T-helper 17 cell (primary cell): ENCODE results near the gene TBX5. TPM values are rescaled to one million over a fixed set of nuclear protein-coding genes. Genes with fewer than 3 reads are reported as not detected.

Experiments
- ATAC-seq: fragments of 150-1000 bp; cut with Tn5 transposase; 2 replicates; pipeline ENCODE4 v1.10.0; 2021; ENCODE audit warnings: mild to moderate bottlenecking, moderate library complexity
- DNase-seq, 3 donors: peaks; one replicate each; pipeline versions ENCODE4 v3.0.0 to v3.0.0-alpha.2; 2020 to 2021
- H3K9me3 ChIP-seq: one replicate; pipeline ENCODE4 v1.7.0; 2013; ENCODE audit warnings: low read length, mild to moderate bottlenecking; ENCODE audit not compliant: control insufficient read depth, poor library complexity, severe bottlenecking
- H3K27ac Mint-ChIP-seq: one replicate; pipeline ENCODE4 v1.8.0; 2022; ENCODE audit warnings: mild to moderate bottlenecking, moderate library complexity, mixed read lengths
- H3K27me3 Mint-ChIP-seq: one replicate; pipeline ENCODE4 v1.8.0; 2022; ENCODE audit warnings: mixed read lengths
- H3K36me3 Mint-ChIP-seq: one replicate; pipeline ENCODE4 v1.8.0; 2022; ENCODE audit warnings: low read depth, mixed read lengths
- H3K4me1 Mint-ChIP-seq: one replicate; pipeline ENCODE4 v1.8.0; 2022; ENCODE audit warnings: mild to moderate bottlenecking, mixed read lengths
- H3K4me3 Mint-ChIP-seq: one replicate; pipeline ENCODE4 v1.8.0; 2022; ENCODE audit warnings: mild to moderate bottlenecking, moderate library complexity, mixed read lengths
- total RNA-seq, 4 donors: library from RNA in 2 of 4; stranded (reverse) in 2 of 4; gene quantifications; one replicate each; pipeline ENCODE4 v1.2.3 and lab custom pipeline; 2022 to 2026

TBX5 gene
- total RNA-seq, 2 donors from 2014 or later: not detected

DNA sequence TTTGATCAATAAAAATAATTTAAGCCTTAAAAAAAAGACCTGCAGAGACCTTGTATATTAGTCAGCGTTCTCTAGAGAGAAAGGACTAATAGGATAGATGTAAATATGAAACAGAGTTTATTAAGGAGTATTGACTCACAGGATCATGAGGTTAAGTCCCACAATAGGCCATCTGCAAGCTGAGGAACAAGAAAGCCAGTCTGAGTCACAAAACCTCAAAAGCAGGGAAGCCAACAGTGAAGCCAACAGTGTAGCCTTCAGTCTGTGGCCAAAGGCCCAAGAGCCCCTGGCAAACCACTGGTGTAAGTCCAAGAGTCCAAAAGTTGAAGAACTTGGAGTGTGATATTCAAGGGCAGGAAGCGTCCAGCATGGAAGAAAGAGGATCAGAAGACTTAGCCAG lies 66.3 kb downstream of the TBX5 start:
- H3K4me1 Mint-ChIP-seq: no peaks in the 10 kb centered on the region
- no peaks in the 10 kb centered on the region for H3K9me3 ChIP-seq
- H3K27ac Mint-ChIP-seq: no peak overlapping the region
- no peak overlapping the region for H3K4me3 Mint-ChIP-seq
- ATAC-seq: no peak
- DNase-seq: no peak
- no peaks in the 10 kb centered on the region for H3K36me3 Mint-ChIP-seq
- H3K27me3 Mint-ChIP-seq: no peaks in the 10 kb centered on the region

DNA sequence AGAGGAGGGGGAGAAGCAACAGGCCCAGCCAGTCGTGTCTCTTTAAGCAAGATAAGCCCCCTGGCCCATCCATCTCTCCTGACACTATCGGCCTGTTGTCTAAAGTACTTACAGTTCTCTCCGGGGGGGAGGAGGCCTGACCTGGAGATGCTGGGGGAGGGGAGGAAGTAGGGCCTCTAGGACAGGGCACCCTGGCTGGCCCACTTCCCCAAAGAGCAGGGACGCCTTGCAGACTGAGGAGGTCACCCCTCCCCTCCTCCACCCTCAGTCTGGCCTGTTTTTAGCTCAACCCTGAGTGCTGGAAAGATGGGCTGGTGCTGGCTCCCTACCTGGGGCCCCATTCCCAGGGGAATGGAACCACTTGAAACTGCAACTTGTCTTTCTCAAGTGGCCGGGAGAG lies 70.3 kb downstream of the TBX5 start:
- Mint-ChIP-seq H3K27ac (no peak overlapping the region), H3K36me3 (no peaks in the 10 kb centered on the region), H3K27me3 (no peaks in the 10 kb centered on the region), H3K4me1 (no peaks in the 10 kb centered on the region), H3K4me3 (no peak overlapping the region)
- ATAC-seq (no peak), DNase-seq (no peak)
- H3K9me3 ChIP-seq: no peaks in the 10 kb centered on the region

DNA sequence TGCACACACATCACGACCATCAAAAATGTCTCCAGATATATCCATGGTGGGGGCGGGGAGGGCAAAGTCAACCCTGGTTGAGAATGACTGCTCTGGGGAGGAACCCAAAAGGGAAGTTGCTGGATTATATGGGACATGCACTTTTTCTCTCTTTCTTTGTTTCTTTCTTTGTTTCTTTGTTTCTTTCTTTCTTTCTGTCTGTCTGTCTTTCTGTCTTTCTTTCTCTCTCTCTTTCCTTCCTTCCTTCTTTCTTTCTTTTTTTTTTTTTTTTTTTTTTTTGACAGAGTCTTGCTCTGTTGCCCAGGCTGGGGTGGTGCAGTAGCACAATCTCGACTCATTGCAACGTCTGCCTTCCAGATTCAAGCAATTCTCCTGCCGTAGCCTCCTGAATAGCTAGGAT lies 71.5 kb downstream of the TBX5 start:
- no peaks in the 10 kb centered on the region for H3K9me3 ChIP-seq
- no peak for ATAC-seq
- H3K27ac Mint-ChIP-seq: no peak overlapping the region
- no peaks in the 10 kb centered on the region for H3K27me3 Mint-ChIP-seq
- no peaks in the 10 kb centered on the region for H3K4me1 Mint-ChIP-seq
- no peak overlapping the region for H3K4me3 Mint-ChIP-seq
- DNase-seq: no peak
- H3K36me3 Mint-ChIP-seq: no peaks in the 10 kb centered on the region

DNA sequence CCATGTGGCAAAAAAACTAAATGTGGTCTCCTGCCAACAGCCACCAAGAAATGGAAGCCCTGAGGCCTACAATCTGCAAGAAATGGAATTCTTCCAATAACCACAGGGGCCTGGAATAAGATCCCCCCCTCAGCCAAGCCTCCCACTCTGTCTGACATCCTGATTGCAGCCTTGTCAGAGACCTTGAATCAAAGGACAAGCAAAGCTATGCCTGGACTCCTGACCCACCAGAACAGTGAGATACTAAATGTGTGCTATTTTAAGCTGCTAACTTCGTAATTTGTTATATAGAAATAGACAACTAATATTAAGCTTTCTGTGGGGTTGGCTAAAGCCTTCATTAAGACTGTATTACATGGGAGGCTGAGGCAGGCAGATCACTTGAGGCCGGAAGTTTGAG lies 77.7 kb downstream of the TBX5 start:
- no peaks in the 10 kb centered on the region for H3K36me3 Mint-ChIP-seq

DNA sequence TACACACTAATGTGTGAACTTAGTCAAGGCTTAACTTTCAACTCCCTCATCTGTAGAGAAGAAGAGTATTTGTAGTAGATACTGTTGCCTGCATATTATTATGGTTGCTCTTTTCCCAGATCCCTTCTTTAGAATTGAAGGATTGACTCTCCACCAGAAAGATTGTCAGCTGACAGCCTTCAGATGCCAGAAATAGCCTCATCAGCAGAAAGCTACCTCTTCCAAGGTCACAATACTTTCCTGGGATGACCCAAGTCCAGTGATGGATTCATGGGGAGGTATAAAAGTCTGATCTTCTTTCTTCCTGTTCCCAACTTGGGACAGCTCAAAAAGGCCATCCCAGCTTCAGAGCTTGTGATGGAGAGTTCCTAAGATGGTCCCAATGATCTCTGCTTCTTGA lies 78.2 kb downstream of the TBX5 start:
- Mint-ChIP-seq H3K27ac (no peak overlapping the region), H3K27me3 (no peaks in the 10 kb centered on the region), H3K4me3 (no peak overlapping the region), H3K4me1 (no peaks in the 10 kb centered on the region), H3K36me3 (no peaks in the 10 kb centered on the region)
- ATAC-seq (no peak), DNase-seq (no peak)
- H3K9me3 ChIP-seq: no peaks in the 10 kb centered on the region

More for the DNA sequence above, 77.7 kb downstream of the TBX5 start:
- Mint-ChIP-seq H3K27me3 (no peaks in the 10 kb centered on the region), H3K4me1 (no peaks in the 10 kb centered on the region), H3K4me3 (no peak overlapping the region), H3K27ac (no peak overlapping the region)
- H3K9me3 ChIP-seq: no peaks in the 10 kb centered on the region
- DNase-seq: no peak
- ATAC-seq: no peak

DNA sequence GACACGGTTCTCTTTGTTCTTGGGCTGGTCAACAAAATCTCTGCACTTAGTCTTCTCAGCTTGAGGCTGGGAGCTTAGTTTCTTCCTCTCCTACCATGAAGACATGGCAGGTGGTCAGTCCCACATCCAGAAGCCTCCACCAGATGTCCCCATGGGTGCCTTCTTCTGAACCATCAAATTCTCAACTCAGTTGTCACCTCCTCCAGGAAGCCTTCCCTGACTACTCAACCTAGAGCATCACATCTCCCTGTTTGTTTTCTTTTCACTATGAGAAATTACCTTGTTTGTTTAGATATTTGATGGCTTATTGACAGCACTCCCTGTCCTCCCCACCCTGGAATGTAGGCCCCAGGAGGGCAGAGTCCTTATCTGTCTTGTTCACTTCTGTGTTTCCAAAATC lies 84.4 kb downstream of the TBX5 start:
- no peaks in the 10 kb centered on the region for H3K9me3 ChIP-seq
- H3K27ac Mint-ChIP-seq: no peak overlapping the region
- no peak overlapping the region for H3K4me3 Mint-ChIP-seq
- H3K27me3 Mint-ChIP-seq: no peaks in the 10 kb centered on the region
- DNase-seq (no peak), ATAC-seq (no peak)
- no peaks in the 10 kb centered on the region for H3K4me1 Mint-ChIP-seq
- H3K36me3 Mint-ChIP-seq: no peaks in the 10 kb centered on the region

DNA sequence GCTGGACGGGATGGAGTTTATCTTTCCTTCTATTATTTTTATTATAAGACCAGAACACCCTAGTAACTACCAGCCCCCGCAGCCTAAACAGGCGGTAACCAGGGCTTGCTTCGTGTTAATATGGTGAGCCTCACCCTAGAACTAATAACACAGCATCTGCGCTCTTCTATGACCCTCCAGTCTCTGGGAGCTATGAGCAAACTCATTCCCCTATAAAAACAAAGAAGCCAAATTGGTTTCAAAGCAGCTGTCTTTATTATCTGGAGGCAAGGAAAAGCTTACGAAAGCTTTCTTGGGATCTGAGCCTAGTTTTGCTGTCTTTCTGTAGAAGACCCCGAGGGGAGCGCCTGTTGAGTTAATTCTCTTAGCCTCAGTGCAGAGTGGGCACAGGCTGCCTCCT lies 85.0 kb downstream of the TBX5 start:
- Mint-ChIP-seq H3K27me3 (no peaks in the 10 kb centered on the region), H3K27ac (no peak overlapping the region), H3K4me1 (no peaks in the 10 kb centered on the region), H3K4me3 (no peak overlapping the region), H3K36me3 (no peaks in the 10 kb centered on the region)
- DNase-seq (no peak), ATAC-seq (no peak)
- H3K9me3 ChIP-seq: no peaks in the 10 kb centered on the region

DNA sequence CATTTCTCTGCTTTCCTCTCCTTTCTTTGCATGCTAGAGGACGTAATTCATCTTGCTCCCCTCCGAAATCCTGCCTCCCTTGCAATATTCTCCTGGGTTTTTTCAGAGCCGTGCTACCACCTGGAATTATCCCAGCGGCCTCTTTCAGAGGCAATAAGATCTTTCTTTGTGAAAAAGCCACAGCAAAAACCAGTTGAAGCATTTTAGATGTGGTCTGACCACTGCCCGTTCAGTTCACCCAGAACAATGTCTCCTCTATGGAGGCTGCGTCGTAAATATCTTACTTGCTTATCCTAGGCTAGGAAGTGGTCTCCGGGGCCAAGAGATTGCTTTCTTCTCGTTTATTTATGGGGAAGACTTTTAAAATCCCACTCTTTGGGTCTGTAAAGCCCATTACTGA lies 85.8 kb downstream of the TBX5 start:
- Mint-ChIP-seq H3K27ac (no peak overlapping the region), H3K4me1 (no peaks in the 10 kb centered on the region), H3K27me3 (no peaks in the 10 kb centered on the region), H3K4me3 (no peak overlapping the region), H3K36me3 (no peaks in the 10 kb centered on the region)
- no peak for ATAC-seq
- no peaks in the 10 kb centered on the region for H3K9me3 ChIP-seq
- DNase-seq: no peak

DNA sequence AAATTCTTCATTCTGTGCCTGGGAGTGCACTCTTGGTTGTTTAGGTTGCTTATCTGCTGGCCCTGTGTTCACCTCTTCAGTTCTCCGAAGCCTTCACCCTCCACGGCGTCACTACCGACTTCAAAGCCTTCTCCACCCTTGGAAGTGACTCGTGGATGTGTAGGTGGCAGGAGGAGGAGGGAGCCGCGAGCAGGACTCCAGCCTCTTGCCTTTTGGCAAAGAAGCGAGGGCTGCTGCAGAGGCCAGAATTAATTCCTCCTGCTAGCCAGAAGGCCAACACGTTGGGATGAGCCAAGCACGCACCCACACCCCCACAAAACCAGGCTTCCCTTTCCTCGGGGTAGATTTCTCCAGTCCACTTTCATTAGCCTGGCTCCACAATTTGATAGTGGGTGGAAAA lies 86.5 kb downstream of the TBX5 start:
- Mint-ChIP-seq H3K4me3 (no peak overlapping the region), H3K27ac (no peak overlapping the region), H3K36me3 (no peaks in the 10 kb centered on the region), H3K4me1 (no peaks in the 10 kb centered on the region), H3K27me3 (no peaks in the 10 kb centered on the region)
- no peak for DNase-seq
- ATAC-seq: no peak
- H3K9me3 ChIP-seq: no peaks in the 10 kb centered on the region

DNA sequence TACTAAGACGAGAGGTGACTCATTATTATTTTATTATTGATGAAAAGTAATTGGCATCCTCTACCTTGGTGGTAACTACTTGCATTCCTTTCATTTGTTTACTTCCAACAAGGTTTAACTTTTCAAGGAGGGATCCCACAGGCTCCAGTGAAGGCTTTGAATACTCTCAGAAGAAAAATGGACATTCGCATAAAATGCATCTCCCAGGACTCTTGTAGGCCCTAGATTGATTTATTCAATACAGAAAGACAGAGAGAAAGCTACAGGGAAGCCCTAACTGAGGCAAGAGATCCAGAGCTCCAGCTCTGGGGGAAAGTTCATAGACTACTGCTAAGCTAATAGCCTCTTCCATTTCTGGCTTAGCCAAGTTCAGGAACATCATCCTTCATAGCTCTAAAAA lies 87.0 kb downstream of the TBX5 start:
- DNase-seq (no peak), ATAC-seq (no peak)
- Mint-ChIP-seq H3K36me3 (no peaks in the 10 kb centered on the region), H3K27me3 (no peaks in the 10 kb centered on the region), H3K4me1 (no peaks in the 10 kb centered on the region), H3K27ac (no peak overlapping the region), H3K4me3 (no peak overlapping the region)
- H3K9me3 ChIP-seq: no peaks in the 10 kb centered on the region

DNA sequence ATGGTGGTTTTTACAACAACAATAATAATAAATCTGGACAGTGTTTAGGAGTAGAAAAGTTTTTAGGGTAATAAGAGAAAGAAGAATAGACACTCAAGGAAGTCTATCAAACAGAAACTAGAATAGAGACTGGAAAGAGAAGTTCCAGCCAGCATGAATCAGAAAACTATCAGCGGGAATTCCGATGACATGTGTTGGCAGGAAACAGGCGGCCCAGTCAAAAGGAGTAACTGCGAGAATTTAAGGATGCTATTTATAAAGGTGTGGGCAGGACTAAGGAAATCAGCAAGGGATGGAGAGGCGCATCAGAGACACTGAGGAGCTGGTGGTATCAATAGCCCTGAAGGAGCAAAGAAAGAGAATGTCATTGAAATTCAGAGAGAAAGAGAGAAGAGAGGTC lies 89.9 kb downstream of the TBX5 start:
- H3K27ac Mint-ChIP-seq: no peak overlapping the region
- H3K27me3 Mint-ChIP-seq: no peaks in the 10 kb centered on the region
- no peaks in the 10 kb centered on the region for H3K4me1 Mint-ChIP-seq
- H3K9me3 ChIP-seq: no peaks in the 10 kb centered on the region
- H3K36me3 Mint-ChIP-seq: no peaks in the 10 kb centered on the region
- DNase-seq (no peak), ATAC-seq (no peak)
- no peak overlapping the region for H3K4me3 Mint-ChIP-seq

DNA sequence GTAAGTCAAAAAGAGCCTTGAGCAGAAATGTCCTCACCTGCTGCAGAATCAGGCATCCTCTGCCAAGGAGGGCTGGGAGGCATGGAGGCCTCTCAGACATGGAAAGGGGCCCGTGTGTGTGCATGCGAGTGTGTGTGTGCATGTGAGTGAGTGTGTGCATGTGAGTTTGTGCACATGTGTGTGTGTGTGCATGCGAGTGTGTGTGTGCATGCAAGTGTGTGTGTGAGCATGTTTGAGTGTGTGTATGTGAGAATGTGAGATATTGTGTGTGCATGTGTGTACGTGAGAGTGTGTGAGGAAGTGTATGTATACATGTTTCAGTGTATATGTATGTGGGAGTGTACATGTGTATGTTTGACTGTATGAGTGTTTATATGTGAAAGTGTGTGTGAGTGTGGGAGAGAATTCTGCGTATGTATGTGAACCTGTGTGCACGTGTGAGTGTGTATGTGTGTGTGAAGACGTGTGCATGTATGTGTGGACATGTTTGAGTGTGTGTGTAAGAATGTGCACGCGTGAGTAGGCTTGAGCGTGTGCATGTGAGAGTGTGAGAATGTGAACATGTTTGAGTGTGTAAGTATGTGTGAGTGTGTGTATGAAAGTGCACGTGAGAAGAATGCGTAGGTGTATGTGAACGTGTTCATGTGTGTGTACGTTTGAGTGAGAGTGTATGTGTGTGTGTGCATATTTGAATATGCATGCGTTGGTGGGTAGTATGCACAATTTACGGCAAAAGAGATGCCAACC lies 90.8 kb downstream of the TBX5 start:
- Mint-ChIP-seq H3K36me3 (no peaks in the 10 kb centered on the region), H3K4me1 (no peaks in the 10 kb centered on the region)

DNA sequence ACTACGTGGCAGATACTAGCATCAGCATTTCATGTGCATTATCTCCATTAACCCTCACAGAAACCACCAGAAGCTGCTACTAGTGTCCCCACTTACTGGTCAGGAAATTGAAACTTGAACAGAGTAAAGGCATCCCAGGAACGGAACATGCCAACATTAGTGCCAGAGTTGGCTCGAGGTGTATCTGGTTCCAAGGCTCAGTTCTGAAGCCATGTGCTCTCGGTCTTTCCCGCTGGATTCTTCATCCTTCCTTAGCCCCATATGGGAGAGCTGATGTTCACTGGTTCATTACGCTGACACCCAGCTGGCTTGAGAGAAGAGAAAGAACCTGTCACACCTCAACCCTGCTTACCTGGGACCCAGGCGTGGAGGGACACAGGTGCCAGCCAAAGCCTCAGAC lies 91.5 kb downstream of the TBX5 start:
- DNase-seq (no peak), ATAC-seq (no peak)
- no peak overlapping the region for H3K4me3 Mint-ChIP-seq
- H3K9me3 ChIP-seq: no peaks in the 10 kb centered on the region
- no peaks in the 10 kb centered on the region for H3K4me1 Mint-ChIP-seq
- H3K27me3 Mint-ChIP-seq: no peaks in the 10 kb centered on the region
- no peaks in the 10 kb centered on the region for H3K36me3 Mint-ChIP-seq
- H3K27ac Mint-ChIP-seq: no peak overlapping the region

More for the DNA sequence above, 90.8 kb downstream of the TBX5 start:
- H3K27me3 Mint-ChIP-seq: no peaks in the 10 kb centered on the region
- H3K27ac Mint-ChIP-seq: no peak overlapping the region
- DNase-seq (no peak), ATAC-seq (no peak)
- H3K9me3 ChIP-seq: no peaks in the 10 kb centered on the region
- no peak overlapping the region for H3K4me3 Mint-ChIP-seq

DNA sequence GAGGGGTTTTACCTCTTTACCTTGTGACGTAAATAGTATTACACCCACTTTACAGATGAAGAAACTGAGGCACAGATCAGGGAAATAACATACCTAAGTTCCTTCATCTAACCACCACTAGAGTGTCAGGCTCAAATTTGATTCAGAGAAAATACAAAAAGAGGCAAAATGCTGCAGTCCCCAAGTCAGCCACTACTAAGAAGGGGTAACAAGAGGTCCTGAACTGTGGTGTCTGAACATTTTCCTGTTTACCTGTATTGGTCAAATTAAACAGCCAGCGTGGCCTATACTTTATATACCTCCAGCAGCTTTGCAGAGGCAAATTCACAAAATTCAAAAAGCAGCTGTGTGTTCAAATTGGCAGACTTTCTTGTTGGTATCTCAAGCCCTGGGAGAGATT lies 92.0 kb downstream of the TBX5 start:
- no peaks in the 10 kb centered on the region for H3K9me3 ChIP-seq
- H3K36me3 Mint-ChIP-seq: no peaks in the 10 kb centered on the region
- H3K4me3 Mint-ChIP-seq: no peak overlapping the region
- H3K27me3 Mint-ChIP-seq: no peaks in the 10 kb centered on the region
- no peak for DNase-seq
- no peaks in the 10 kb centered on the region for H3K4me1 Mint-ChIP-seq
- no peak overlapping the region for H3K27ac Mint-ChIP-seq
- ATAC-seq: no peak
